HUES48 (cell line): ENCODE results near the gene RNASE8.
A peak's percentile ranks its signal among the peaks of the same experiment; 100 is the strongest.

Source experiments
- H3K27ac ChIP-seq: one replicate; pipeline ENCODE4 v1.7.0; 2013; ENCODE audit warnings: low read depth, low read length, inconsistent platforms
- H3K27me3 ChIP-seq: 2 replicates; pipeline ENCODE4 v1.6.1; 2013; ENCODE audit warnings: mild to moderate bottlenecking, low read length; ENCODE audit not compliant: control insufficient read depth, insufficient read depth
- H3K36me3 ChIP-seq: 2 replicates; pipeline ENCODE4 v1.6.1; 2013; ENCODE audit warnings: low read length; ENCODE audit not compliant: control insufficient read depth, insufficient read depth
- H3K4me1 ChIP-seq: 2 replicates; pipeline ENCODE4 v1.6.1; 2013; ENCODE audit warnings: mild to moderate bottlenecking, low read length; ENCODE audit not compliant: control insufficient read depth, insufficient read depth
- H3K4me3 ChIP-seq: 2 replicates; pipeline ENCODE4 v1.5.1; 2013; ENCODE audit warnings: mild to moderate bottlenecking, low read depth, low read length
- H3K9ac ChIP-seq: 2 replicates; pipeline ENCODE4 v1.6.1; 2013; ENCODE audit warnings: mild to moderate bottlenecking, low read depth, low read length, moderate library complexity
- H3K9me3 ChIP-seq: 2 replicates; pipeline ENCODE4 v1.6.1; 2013; ENCODE audit warnings: low read length; ENCODE audit not compliant: control insufficient read depth, insufficient read depth

Gene RNASE8

DNA sequence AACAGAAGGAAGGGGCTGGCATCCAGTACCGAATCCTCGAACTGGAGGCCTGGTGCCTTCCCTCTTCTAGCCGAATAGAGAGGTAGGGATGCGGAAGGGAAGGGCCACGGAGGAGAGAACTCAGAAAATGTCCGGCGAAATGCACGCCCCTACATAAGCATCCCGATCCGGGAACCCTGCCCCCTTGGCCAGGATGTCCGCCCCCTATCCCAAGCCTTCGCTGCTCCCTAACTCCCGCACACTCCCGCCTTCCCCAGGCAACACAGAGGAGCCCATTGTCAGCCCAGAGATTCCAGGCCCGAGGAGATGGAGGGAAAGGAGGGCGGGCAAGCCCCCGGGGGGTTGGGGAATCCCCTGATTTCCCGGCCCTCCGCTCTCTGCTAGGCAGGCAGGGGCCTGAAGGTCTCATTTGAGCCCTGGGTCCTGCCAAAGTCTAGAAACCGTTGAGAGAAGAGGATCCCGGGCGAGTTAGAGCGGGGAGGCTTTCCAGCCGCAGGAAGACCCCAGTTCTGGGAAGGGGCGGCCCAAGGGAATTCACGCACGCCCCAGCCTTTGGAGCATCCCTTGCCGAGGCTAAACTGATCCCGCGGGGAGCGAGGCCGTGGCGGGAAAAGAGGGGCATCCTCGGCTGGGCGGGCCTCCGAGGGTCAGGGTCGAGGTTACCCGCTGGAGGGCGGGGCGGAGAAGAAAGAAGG is 11.9 kb downstream of the RNASE8 start:
- peaks cover 20% of the 10 kb centered on the region for H3K27me3 ChIP-seq
- peaks cover 12% of the 10 kb centered on the region for H3K4me1 ChIP-seq
- peak overlapping the region; percentile 97 for H3K27ac ChIP-seq
- peak overlapping the region; percentile 50 for H3K9ac ChIP-seq
- peak overlapping the region; percentile 91 for H3K4me3 ChIP-seq
- peaks cover 20% of the 10 kb centered on the region for H3K36me3 ChIP-seq
- H3K9me3 ChIP-seq = no peaks in the 10 kb centered on the region

DNA sequence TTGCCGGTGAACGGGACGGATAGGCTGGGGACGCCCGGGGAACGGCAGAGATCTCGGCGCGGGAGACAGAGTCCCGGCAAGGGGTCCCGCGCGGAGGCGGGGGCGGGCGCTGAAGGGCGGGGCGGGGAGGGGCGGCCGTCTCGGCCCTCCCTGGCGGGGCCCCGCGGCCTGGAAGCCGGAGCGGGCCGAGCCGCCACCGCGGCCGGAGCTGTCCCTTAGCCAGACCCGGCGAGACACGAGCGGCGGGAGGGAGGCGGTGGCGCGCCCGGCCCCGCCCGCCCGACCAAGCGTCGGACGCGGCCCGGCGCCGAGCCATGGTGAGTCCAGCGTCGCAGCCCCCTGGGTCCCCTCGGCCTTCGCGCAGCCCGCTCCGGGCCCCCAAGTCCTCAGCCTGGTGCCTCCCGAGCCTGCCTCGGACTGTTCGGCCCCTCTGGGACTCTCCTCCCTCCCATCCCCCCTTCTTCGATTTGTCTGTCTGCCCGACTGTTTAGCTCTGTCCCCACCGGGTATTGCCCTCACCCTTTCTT is 12.5 kb downstream of the RNASE8 start, which contains the start of gene ARHGEF40:
Gene ARHGEF40, plus strand, starts transcription at position 222 of the 527 bp plus-strand sequence. Its CDS starts 93 bp downstream, at position 315.
- Histone ChIP-seq H3K4me1 (peaks cover 12% of the 10 kb centered on the region), H3K4me3 (peak within 1 kb of the TSS; percentile 91)

DNA sequence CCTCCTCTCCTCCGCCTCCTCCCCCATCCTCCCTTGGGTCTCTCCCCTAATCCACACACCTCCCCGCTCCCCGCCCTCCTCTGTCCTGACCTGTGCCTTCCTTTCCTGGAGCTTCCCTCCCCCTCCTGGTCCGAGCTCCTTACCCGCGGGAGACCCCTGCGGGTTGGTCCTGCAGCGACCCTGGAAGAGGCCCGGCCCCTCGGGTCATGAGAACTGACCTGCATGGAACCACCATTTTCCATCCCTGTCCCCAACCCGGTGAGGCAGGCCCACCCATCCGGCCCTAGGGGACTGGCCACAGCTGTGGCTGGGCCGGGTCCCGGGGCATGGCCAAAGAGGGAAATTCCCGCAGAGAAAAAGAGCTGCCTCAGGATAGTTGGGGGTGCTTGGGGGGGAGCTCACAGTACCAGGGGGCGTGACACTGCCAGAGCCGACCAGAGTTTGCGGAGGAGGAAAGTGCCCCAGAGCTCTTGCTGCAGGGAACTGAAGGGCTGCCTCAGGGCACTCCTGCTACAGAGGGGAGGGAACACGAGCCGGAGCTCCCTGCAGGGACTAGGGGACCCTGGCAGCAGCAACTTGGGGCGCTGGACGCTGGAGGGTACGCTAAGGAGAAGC is 13.1 kb downstream of the RNASE8 start:
- peak overlapping the region; percentile 97 for H3K27ac ChIP-seq
- peaks cover 12% of the 10 kb centered on the region for H3K4me1 ChIP-seq
- H3K36me3 ChIP-seq = peaks cover 31% of the 10 kb centered on the region
- peaks cover 20% of the 10 kb centered on the region for H3K27me3 ChIP-seq
- H3K9me3 ChIP-seq = no peaks in the 10 kb centered on the region
- peak overlapping the region; percentile 45; the same call in 1 of the 2 replicates for H3K9ac ChIP-seq
- peak overlapping the region; percentile 91 for H3K4me3 ChIP-seq

More for the DNA sequence above, 12.5 kb downstream of the RNASE8 start, which contains the start of gene ARHGEF40:
- H3K9ac ChIP-seq = peak within 1 kb of the TSS; percentile 50
- peaks cover 26% of the 10 kb centered on the region for H3K36me3 ChIP-seq
- H3K9me3 ChIP-seq = no peaks in the 10 kb centered on the region
- peak within 1 kb of the TSS; percentile 97 for H3K27ac ChIP-seq
- H3K27me3 ChIP-seq = peaks cover 20% of the 10 kb centered on the region

GRCh38 chr14:21071225-21072030 is 13.8 kb downstream of the RNASE8 start:
- H3K4me1 ChIP-seq = peaks cover 12% of the 10 kb centered on the region
- H3K27me3 ChIP-seq = peaks cover 20% of the 10 kb centered on the region
- H3K36me3 ChIP-seq = peaks cover 38% of the 10 kb centered on the region
- H3K4me3 ChIP-seq = peak overlapping the region; percentile 91
- H3K9ac ChIP-seq = peak overlapping the region; percentile 39
- H3K27ac ChIP-seq = peak overlapping the region; percentile 97
- H3K9me3 ChIP-seq = no peaks in the 10 kb centered on the region

DNA sequence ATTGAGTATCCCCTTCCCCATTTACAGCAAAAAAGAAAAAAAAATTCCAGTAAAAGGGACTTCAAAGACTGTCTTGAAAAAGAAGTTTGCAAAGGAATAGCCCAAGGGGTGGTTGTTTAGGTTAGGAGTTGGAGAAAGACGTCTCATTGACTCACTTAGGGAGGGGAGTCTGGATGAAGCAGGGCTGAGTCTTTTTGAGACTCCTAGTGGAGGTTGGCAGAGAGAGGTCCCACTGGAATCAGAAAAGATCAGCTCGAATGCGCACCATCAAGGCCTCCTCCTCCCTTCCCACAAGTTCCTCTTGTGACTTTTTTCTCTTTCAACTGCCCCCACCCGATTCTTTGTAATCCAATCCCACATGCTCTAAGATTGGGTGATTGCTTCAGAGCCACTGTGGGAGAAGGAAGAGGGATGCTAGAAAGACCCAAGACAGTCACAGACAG is 14.4 kb downstream of the RNASE8 start:
- Histone ChIP-seq H3K4me3 (peak overlapping the region; percentile 91), H3K36me3 (peaks cover 44% of the 10 kb centered on the region), H3K9ac (peak overlapping the region; percentile 15), H3K4me1 (peaks cover 12% of the 10 kb centered on the region), H3K9me3 (no peaks in the 10 kb centered on the region), H3K27me3 (peaks cover 14% of the 10 kb centered on the region), H3K27ac (peak overlapping the region; percentile 97)

- no peak overlapping the region for H3K27ac ChIP-seq
- H3K27me3 ChIP-seq = peaks cover 9% of the 10 kb centered on the region; the same call in 1 of the 2 replicates
- H3K9me3 ChIP-seq = no peaks in the 10 kb centered on the region
- peaks cover 12% of the 10 kb centered on the region for H3K4me1 ChIP-seq
- peaks cover 52% of the 10 kb centered on the region for H3K36me3 ChIP-seq
- no peak overlapping the region for H3K4me3 ChIP-seq
- H3K9ac ChIP-seq = no peak overlapping the region
Measured at GRCh38 chr14:21072781-21073339, 15.2 kb downstream of the RNASE8 start.

DNA sequence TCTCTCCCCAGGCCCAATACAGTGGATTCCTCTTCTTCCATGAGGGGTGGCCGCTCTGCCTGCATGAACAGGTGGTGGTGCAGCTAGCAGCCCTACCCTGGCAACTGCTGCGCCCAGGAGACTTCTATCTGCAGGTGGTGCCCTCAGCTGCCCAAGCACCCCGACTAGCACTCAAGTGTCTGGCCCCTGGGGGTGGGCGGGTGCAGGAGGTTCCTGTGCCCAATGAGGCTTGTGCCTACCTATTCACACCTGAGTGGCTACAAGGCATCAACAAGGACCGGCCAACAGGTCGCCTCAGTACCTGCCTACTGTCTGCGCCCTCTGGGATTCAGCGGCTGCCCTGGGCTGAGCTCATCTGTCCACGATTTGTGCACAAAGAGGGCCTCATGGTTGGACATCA is 16.3 kb downstream of the RNASE8 start:
- Histone ChIP-seq H3K27ac (no peak overlapping the region), H3K4me1 (peaks cover 10% of the 10 kb centered on the region), H3K36me3 (peaks cover 63% of the 10 kb centered on the region)

GRCh38 chr14:21074398-21075272 is 17.0 kb downstream of the RNASE8 start:
- Histone ChIP-seq H3K27ac (no peak overlapping the region), H3K27me3 (no peaks in the 10 kb centered on the region), H3K9ac (no peak overlapping the region), H3K4me3 (no peak overlapping the region), H3K4me1 (peaks cover 10% of the 10 kb centered on the region), H3K36me3 (peaks cover 70% of the 10 kb centered on the region), H3K9me3 (no peaks in the 10 kb centered on the region)

More for the DNA sequence above, 16.3 kb downstream of the RNASE8 start:
- H3K4me3 ChIP-seq = no peak overlapping the region
- 0 out of 2 replicates have a peak, but pooled peaks cover under 1% of the 10 kb centered on the region for H3K27me3 ChIP-seq
- H3K9me3 ChIP-seq = no peaks in the 10 kb centered on the region
- no peak overlapping the region for H3K9ac ChIP-seq

GRCh38 chr14:21075719-21076437 is 18.3 kb downstream of the RNASE8 start:
- Histone ChIP-seq H3K9ac (no peak overlapping the region), H3K4me3 (no peak overlapping the region), H3K9me3 (no peaks in the 10 kb centered on the region), H3K27me3 (no peaks in the 10 kb centered on the region), H3K4me1 (peaks cover 10% of the 10 kb centered on the region), H3K36me3 (peaks cover 81% of the 10 kb centered on the region), H3K27ac (no peak overlapping the region)
